Aortic smooth muscle cell (primary cell): ENCODE results near the gene ZNF672. TPM values are rescaled to one million over a fixed set of nuclear protein-coding genes. Genes with fewer than 3 reads are reported as not detected.

Source experiments
- total RNA-seq: library from RNA; depleted of rRNA; stranded (reverse); fragments of >200 nt; gene quantifications from 2 replicates; pipeline ENCODE4 v1.2.3, GENCODE V29; 2014

ZNF672 gene
- total RNA-seq: 16.6 and 19.6 TPM in 2 replicates

DNA sequence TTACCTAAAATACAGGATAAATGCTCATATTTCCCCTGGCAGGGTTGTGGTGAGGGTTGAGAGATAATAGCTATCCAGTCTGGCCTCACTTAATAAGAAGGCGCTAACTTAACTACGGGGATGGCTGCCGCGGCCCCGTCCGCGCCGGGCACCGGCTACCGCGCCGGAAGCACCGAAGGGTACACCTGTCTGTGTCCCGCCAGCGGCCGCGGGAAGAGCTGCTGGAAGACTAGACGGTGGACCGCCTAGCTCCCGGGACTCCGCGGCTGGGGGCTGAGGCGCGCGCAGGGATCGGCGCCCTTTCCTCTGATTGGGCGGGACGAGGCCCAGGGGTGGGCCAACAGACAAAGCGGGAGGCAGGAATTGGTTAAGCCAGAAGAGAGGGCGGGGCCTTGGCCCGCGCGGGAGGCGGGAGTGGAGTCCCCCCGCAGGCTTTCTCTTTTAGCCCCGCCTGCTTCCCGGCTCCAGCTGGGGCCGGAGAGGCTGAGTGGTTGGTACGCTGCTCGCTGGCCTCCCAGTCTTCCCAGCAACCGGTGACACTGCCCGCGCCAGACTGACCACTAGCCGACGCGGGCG lies at the start of gene ZNF672:
ZNF672 (plus strand) TSS at position 444 of the 576 bp plus-strand sequence. CDS start 9,051 bp downstream, outside the sequence.

DNA sequence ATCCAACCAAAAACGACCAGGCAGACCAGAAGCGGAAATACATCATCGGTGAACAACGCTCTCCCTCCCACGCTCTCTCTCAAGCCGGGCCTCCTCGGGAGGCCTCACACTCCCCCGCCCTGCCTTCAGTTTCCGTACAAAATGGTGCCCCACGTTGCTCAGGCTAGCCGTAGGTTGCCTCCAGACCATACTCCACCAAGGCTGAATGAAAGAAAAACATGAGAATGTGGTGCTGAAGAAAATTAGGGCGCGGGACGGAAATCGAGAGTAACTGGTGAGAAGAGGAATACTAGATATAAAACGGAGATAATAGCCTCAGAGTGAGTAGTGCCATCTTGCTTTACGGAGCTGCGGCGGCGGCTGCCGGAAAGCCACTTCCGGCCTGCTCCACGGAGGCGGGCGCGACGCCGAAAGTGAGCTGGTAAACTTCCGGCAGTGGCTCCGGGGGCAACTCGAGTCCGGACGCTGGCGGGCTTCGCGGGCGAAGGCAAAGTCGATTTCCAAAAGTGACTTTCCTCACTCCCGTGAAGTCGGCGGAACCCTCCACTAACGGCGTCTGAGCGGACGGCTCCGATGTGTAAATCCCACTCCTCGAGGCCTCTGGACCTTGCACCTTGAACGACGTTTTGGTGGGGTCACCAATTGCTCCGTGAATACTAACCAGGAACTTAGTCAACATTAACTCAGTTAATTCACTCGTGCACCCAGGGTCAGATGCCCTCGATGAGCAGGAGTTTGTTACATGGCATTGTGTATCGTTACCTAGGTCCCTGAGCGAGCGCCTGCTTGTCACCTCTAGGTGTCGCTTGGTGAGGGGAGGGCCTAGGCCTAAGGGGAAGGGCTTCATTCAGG lies 11.9 kb upstream of the ZNF672 start, which contains the start of gene SH3BP5L:
SH3BP5L (minus strand) TSS at position 7 of the 852 bp plus-strand sequence. CDS start 980 bp downstream, outside the sequence.

DNA sequence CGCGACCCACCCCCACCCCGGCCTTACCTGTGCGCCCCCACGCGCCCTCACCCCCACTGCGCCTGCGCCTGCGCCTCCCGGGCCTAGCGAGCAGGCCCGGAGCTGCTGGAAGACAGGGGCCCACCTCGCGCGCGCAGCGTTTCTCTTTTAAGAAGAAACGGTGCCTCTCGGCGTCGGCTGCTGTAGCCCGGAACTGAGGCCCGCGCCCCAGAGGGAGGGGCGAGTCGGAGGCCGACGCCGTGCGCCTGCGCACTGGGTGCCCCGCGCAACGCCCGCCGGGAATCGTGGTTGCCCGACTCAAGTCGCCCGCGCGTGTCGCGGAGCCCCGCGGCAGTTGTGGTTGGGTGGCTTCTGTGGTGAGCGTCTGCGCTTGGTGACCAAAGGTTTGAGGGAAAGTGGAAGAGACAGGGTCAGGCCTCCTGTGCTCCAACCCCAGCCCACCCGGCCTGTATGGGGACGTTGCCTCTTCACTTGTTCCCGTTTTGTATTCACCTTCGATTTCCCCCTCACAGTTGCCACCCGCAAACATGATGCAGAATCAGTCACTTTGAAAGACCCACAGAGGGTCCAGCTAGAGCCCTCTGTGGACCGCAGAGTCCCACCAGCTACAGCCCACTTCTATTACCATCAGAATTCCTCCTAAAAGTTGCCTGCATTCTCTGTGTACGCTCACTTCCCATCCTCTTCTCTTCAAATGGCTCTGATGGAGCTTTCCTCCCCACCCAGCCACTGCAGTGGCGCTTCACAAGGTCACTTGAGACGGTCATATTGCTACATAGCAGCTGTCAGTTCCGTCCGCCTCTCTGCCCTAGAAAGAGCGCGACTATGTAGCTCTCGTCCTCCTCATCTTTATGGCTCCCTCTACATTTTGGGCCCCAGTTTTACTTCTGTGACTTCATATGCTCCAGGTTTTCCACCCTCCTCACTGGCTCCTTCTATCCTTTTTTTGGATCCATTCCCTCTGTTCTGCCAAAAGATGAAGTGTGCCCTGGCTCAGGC lies 21.2 kb downstream of the ZNF672 start, which contains the start of gene ZNF692:
ZNF692 (minus strand) TSS at position 195 of the 999 bp plus-strand sequence. CDS start 776 bp downstream, outside the sequence.

Other genes with a start within 250 kb of the ZNF672 start
- not detected in 2 replicates for gene OR2T10, start 240.5 kb upstream of the ZNF672 start, total RNA-seq
- not detected in 2 replicates for gene OR2T11, start 203.1 kb upstream of the ZNF672 start, total RNA-seq
- not detected in 2 replicates for gene OR2T35, start 192.9 kb upstream of the ZNF672 start, total RNA-seq
- not detected in 2 replicates for gene OR2T27, start 182.7 kb upstream of the ZNF672 start, total RNA-seq
- not detected in 2 replicates for gene OR14I1, start 135.5 kb upstream of the ZNF672 start, total RNA-seq
- gene LYPD8, start 82.5 kb upstream of the ZNF672 start, total RNA-seq: not detected in 2 replicates
- 25.7 and 25.8 TPM in 2 replicates for gene SH3BP5L, start 12.3 kb upstream of the ZNF672 start, total RNA-seq
- gene ZNF692, start 20.9 kb downstream of the ZNF672 start, total RNA-seq: 7.5 and 12.2 TPM in 2 replicates
- 4.0 and 4.5 TPM in 2 replicates for gene PGBD2, start 68.0 kb downstream of the ZNF672 start, total RNA-seq